Gastroesophageal sphincter (tissue), 3 donors: ENCODE data around the gene SEC24B.

Source experiments
- POLR2AphosphoS5 ChIP-seq: sonication (generic); formaldehyde crosslinking; IDR thresholded peaks from one replicate; pipeline ENCODE4 v1.6.1; 2017; ENCODE audit warnings: antibody characterized with exemption
- TF ChIP-seq, protein P1 (sequence below), 4 experiments: fragments of 200-600 bp in 2 of 4; fragments of 450-650 bp in 2 of 4; sonication (generic) in 1 of 4; IDR thresholded peaks; one replicate each; pipeline ENCODE4 v1.5.1; 2017 to 2019; ENCODE audit warnings: antibody characterized with exemption in 4 of 4, mild to moderate bottlenecking in 2 of 4, moderate library complexity in 2 of 4

- TF ChIP-seq, protein P1, sequence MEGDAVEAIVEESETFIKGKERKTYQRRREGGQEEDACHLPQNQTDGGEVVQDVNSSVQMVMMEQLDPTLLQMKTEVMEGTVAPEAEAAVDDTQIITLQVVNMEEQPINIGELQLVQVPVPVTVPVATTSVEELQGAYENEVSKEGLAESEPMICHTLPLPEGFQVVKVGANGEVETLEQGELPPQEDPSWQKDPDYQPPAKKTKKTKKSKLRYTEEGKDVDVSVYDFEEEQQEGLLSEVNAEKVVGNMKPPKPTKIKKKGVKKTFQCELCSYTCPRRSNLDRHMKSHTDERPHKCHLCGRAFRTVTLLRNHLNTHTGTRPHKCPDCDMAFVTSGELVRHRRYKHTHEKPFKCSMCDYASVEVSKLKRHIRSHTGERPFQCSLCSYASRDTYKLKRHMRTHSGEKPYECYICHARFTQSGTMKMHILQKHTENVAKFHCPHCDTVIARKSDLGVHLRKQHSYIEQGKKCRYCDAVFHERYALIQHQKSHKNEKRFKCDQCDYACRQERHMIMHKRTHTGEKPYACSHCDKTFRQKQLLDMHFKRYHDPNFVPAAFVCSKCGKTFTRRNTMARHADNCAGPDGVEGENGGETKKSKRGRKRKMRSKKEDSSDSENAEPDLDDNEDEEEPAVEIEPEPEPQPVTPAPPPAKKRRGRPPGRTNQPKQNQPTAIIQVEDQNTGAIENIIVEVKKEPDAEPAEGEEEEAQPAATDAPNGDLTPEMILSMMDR (IDR thresholded peaks at IDR 0.05) = no peak
- no peak for TF ChIP-seq POLR2AphosphoS5
Observed at GRCh38 chr4:109411964-109412363, 21.7 kb upstream of the SEC24B start.
